Large intestine (tissue), 3 donors: Measurements from ENCODE around the gene BDH1. TPM values are rescaled to one million over a fixed set of nuclear protein-coding genes. Genes with fewer than 3 reads are reported as not detected.
"Not testable (repeated sequence)": the region's sequence is repeated elsewhere in the genome, so short reads cannot be mapped to it uniquely, and the experiment has no call there.

ENCODE experiments used
- DNase-seq, 2 donors: peaks; one replicate each; pipeline versions ENCODE4 v3.0.0 to v3.0.0-alpha.2; 2013
- H3K27ac ChIP-seq: one replicate; pipeline ENCODE4 v1.5.1; 2013; ENCODE audit warnings: low read length
- H3K27me3 ChIP-seq: 2 replicates; pipeline ENCODE4 v1.6.1; 2013; ENCODE audit warnings: low read length; ENCODE audit not compliant: control insufficient read depth, insufficient read depth
- H3K36me3 ChIP-seq: 2 replicates; pipeline ENCODE4 v1.6.1; 2013; ENCODE audit warnings: low read length; ENCODE audit not compliant: control insufficient read depth, insufficient read depth
- H3K4me1 ChIP-seq: one replicate; pipeline ENCODE4 v1.6.1; 2013; ENCODE audit warnings: low read length; ENCODE audit not compliant: control insufficient read depth, insufficient read depth
- H3K4me3 ChIP-seq: one replicate; pipeline ENCODE4 v1.5.1; 2013; ENCODE audit warnings: low read length
- H3K9me3 ChIP-seq: one replicate; pipeline ENCODE4 v1.6.1; 2013; ENCODE audit warnings: mild to moderate bottlenecking, low read depth, low read length, moderate library complexity; ENCODE audit not compliant: control insufficient read depth
- WGBS: methylation state at CpG from one replicate; pipeline ENCODE4 v1.1.5; 2013; ENCODE audit warnings: low lambda C conversion rate; ENCODE audit not compliant: insufficient coverage; 5-methylcytosine and 5-hydroxymethylcytosine counted together
- polyA plus RNA-seq: library from polyadenylated mRNA; unstranded; fragments of 120-200 nt; gene quantifications from one replicate; pipeline ENCODE4 v1.2.1, GENCODE V29; 2013

Gene BDH1
- polyA plus RNA-seq, 1 donor, result 71.0 TPM

DNA sequence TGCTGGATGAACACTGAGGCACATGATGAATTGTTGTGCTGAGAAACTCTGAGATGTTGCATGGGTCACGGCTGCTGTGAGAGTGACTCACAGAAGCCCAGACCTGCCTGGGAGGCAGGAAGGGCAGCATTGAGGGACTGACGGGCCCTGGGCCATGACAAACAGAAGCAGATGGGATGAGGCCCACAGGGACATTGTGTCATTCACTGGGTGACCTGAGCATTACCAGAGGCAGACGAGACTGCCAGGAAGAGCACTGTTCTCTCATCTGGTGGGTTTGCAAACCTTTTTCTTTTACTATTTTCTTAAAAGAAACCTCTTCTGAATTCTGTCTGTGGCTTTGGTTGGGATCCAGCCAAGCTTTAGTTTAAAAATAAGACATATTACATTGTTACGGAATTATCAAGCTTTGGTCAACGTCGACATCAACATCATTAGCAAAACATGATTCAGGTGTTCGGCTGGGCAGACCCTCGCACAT lies 67.8 kb downstream of the BDH1 start:
- Histone ChIP-seq H3K4me1 (no peaks in the 10 kb centered on the region), H3K4me3 (no peak overlapping the region), H3K27me3 (no peaks in the 10 kb centered on the region), H3K9me3 (no peaks in the 10 kb centered on the region), H3K27ac (no peak overlapping the region), H3K36me3 (no peaks in the 10 kb centered on the region)
- WGBS, result no CpG with 5 or more reads among the region's 8 CpGs
- DNase-seq, result no peak

DNA sequence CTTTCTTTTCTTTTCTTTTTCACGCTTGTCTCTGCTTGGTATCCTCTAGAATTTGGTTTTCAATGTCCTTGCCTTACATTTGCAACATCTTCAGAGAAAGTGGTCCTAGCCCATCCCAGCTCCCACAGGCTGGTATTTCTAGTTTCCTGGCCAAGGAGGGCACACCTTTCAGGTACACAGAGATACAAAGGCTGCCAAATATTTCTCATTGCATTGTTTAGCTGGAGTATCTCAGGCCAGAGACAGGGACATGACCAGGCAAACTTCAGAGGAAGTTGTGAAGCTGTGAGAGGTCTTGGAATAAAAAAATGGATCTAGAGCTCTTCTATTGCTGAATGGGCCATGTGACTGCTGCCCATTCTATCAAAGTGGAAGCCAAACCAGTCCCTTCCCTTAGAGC lies 68.9 kb downstream of the BDH1 start:
- Histone ChIP-seq H3K27ac (no peak overlapping the region), H3K9me3 (no peaks in the 10 kb centered on the region), H3K4me3 (no peak overlapping the region), H3K36me3 (no peaks in the 10 kb centered on the region), H3K4me1 (no peaks in the 10 kb centered on the region), H3K27me3 (no peaks in the 10 kb centered on the region)
- 100% methylated on average over 1 of the region's 1 CpG for WGBS
- no peak for DNase-seq

DNA sequence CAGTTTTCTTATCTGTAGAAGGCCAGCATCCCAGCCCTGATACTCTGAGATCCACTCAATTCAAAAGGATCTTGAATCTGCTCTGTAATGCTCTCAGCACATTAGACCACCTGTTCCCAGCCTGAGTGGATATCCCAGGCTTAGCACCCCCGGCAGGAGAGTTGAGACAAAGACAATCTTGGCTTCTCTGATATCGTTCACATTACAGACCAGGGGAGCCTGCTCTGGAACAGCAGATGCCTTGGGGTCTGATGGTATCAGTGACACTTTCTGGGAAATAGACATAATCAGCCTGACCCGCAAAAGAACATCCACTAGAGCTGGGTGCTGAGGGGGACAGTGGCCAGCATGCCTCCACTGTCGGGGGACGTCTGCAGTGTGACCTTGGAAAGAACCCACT lies 70.6 kb downstream of the BDH1 start:
- Histone ChIP-seq H3K9me3 (no peaks in the 10 kb centered on the region), H3K36me3 (no peaks in the 10 kb centered on the region), H3K27me3 (no peaks in the 10 kb centered on the region), H3K4me1 (no peaks in the 10 kb centered on the region), H3K4me3 (no peak overlapping the region), H3K27ac (no peak overlapping the region)
- DNase-seq, result no peak
- no CpG with 5 or more reads among the region's 5 CpGs for WGBS

DNA sequence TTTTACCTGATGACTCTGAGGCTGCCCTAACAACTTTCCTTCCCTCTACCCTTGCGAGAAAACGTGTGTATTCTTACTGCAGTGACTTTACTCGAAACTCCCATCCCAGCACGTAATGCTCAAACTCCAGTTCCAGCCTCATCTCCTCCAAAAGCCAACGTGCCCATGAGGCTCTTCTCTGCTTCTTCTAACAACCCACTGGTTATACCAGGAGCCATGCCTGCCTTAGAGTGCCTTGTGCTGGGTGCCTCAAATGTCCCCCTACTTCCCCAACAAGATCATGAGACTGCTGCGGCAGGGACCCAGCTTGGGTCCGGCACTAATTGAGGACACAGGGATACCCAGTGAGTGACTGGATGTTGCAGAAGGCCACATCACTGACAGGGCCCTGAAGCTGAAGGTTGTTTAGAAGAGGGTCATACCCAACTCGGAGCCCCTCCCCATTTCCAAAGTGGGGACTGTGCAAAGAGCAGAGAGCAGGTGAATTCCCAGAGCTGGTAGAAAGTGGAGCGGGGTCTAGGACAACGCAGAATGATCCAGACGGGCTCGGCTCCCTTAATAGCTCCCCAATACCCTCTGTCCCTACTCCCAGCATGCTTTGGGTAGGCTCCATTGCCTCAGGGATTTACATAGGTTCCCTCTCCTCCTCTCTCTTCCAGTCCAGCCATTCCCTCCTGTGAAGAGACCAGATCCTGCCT lies 71.4 kb downstream of the BDH1 start:
- no peak for DNase-seq
- Histone ChIP-seq H3K4me3 (no peak overlapping the region), H3K27me3 (no peaks in the 10 kb centered on the region), H3K4me1 (no peaks in the 10 kb centered on the region), H3K36me3 (no peaks in the 10 kb centered on the region), H3K27ac (no peak overlapping the region), H3K9me3 (no peaks in the 10 kb centered on the region)
- WGBS, result 100% methylated on average over 1 of the region's 12 CpGs

DNA sequence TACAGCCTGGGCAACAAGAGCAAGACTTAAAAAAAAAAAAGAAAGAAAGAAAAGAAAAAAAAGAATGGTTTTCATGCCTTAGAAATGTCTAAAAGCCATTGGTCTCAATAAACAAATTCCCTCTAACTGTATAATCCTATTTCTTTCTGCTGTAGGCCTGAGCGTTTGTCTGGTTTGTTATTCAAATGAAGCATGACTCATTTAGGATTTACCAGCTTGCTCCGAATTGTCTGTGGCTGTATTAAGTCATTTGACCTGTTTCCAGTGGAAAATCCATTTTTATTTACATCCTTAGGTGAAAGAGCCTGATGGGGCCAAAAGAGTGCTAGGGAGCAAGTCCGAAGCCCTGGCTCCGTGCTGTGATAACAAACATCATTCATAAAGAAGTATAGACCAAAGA lies 73.8 kb downstream of the BDH1 start:
- H3K36me3 ChIP-seq, result no peaks in the 10 kb centered on the region
- no peak for DNase-seq
- no peaks in the 10 kb centered on the region for H3K9me3 ChIP-seq
- H3K27me3 ChIP-seq, result no peaks in the 10 kb centered on the region
- H3K4me3 ChIP-seq, result no peak overlapping the region
- H3K27ac ChIP-seq, result no peak overlapping the region
- 73% methylated on average over 2 of the region's 4 CpGs for WGBS
- H3K4me1 ChIP-seq, result no peaks in the 10 kb centered on the region

DNA sequence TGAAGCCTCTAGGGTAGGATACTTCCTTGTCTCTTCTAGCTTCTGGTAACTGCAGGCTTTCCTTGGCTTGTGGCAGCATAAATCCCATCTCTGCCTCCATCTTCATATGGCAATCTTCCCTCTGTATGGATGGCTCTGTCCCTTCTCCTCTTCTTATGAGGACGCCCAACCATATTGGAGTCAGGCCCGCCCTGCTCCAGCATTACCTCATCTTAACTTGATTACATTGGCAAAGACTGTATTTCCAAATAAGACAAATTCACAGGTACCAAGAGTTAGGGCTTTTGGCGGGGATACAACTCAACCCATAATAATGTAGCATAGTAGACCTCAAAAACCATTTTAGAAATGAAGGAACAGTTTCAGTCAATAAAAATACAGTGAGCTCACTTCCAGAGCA lies 75.4 kb downstream of the BDH1 start:
- H3K4me1 ChIP-seq, result no peaks in the 10 kb centered on the region
- DNase-seq, result no peak
- H3K4me3 ChIP-seq, result no peak overlapping the region
- H3K36me3 ChIP-seq, result no peaks in the 10 kb centered on the region
- no peaks in the 10 kb centered on the region for H3K27me3 ChIP-seq
- no CpG with 5 or more reads among the region's 3 CpGs for WGBS
- H3K9me3 ChIP-seq, result no peaks in the 10 kb centered on the region
- no peak overlapping the region for H3K27ac ChIP-seq

DNA sequence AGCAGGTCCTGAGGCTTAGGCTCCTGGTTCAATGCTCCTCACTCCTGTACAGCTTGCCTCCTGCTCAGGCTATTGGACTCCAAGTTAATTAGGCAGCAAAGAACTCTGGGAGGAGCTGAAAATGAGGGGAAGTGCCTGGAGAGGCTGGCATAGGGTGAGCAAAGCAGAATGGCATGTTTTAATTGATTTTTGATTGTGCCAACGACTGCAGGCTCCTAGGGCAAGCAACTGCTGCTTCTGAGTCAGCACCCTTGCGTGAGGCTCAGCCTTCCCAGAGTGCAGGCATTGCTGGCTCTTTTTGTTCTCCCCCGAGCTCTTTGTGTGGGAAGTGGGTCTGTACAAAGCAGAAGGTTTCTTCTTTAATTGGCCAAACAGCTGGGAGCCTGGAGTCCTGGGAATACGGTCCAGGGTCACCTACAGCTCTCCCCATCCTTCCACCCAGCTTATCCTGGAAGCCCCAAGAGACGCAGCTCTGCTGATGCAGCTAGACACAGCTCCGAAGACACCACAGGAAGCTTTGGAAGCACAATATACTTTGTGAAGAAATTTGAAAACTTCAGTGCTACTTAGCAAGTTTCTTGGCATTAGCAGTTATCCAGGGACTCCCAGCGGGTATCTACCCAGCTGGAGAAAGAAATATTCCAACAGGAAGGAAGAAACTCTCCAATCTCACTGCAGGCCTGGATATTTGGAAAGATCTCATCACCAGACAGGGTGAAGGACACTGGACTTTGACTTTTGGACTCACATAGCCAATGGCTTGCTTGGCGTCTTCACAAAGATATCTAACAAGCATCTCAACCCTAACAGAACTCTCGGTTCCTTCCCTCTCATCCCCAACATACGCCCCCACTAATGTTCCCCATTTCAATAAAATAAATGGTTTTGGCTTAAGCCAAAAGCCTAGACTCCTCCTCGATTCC lies 76.8 kb downstream of the BDH1 start:
- H3K27ac ChIP-seq, result no peak overlapping the region
- H3K4me1 ChIP-seq, result no peaks in the 10 kb centered on the region
- no peak overlapping the region for H3K4me3 ChIP-seq
- WGBS, result no CpG with 5 or more reads among the region's 11 CpGs
- H3K36me3 ChIP-seq, result no peaks in the 10 kb centered on the region
- H3K27me3 ChIP-seq, result no peaks in the 10 kb centered on the region
- no peaks in the 10 kb centered on the region for H3K9me3 ChIP-seq
- no peak for DNase-seq

DNA sequence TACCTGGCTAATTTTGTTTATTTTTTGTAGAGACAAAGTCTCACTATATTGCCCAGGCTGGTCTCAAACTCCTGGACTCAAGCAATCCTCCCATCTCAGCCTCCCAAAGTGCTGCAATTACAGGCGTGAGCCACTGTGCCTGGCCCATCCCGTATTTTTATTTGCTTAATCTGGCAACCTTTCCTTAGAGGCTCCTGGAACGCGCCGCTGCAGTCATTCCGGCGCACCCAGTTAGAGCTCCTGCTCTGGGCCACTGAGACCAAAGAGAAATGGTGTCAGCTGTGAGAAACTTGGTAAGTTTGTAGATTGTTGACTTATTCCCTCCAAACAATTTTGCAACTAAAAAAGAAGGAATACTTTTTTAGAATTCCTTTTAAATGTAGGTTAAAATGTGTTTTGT lies 78.0 kb downstream of the BDH1 start:
- not testable (repeated sequence) for H3K4me1 ChIP-seq, H3K36me3 ChIP-seq, H3K4me3 ChIP-seq, H3K9me3 ChIP-seq, DNase-seq, H3K27ac ChIP-seq, H3K27me3 ChIP-seq
- WGBS, result 100% methylated on average over 4 of the region's 7 CpGs

DNA sequence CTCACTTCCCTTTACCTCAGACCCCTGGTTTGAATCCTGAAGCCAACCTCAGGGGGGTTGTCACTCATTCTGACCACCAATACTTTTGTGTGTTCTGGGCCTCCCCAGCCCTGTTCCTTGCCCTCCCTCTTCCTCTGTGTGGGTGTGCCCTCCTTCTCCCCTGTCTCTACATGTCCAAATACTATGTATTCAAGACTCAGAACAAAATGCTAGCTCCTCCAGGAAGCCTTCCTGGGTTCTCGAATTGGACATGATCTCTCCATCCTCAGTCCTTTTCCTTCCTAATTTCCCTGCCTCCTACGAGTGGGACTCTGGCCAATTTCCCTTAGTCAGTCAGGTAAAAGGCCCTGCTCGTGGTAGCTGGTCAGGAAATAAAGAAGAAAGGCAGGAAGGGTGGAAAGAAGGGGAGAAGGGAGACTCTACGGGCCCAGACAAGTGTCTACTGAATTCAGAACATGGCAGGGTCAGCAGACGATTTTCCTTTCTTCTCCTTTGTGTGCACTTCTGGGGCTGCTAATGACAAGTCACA lies 79.7 kb downstream of the BDH1 start:
- no peaks in the 10 kb centered on the region for H3K4me1 ChIP-seq
- no peak overlapping the region for H3K4me3 ChIP-seq
- H3K27ac ChIP-seq, result no peak overlapping the region
- H3K36me3 ChIP-seq, result no peaks in the 10 kb centered on the region
- no peaks in the 10 kb centered on the region for H3K9me3 ChIP-seq
- no peak for DNase-seq
- no CpG with 5 or more reads among the region's 5 CpGs for WGBS
- H3K27me3 ChIP-seq, result no peaks in the 10 kb centered on the region

DNA sequence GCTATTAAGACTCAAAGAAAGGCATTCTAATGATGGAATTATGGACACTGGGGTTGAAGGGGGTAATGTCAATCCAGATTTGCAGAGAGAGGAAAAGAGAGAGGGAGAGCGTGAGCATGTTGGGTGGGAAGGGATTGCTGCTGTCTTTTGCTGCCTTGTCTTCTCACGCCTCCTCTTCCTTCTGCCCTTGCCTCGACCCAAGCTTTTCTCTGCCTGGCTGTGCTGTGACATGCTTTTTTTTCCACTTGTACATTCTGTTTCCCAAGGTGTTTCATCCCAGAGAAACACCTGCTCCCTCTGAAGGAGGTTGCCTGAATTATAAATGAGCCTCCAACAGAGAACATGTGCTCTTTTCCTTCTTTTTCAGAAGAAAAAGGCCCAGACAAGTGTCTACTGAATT lies 80.3 kb downstream of the BDH1 start:
- H3K9me3 ChIP-seq, result no peaks in the 10 kb centered on the region
- DNase-seq, result no peak
- H3K4me3 ChIP-seq, result no peak overlapping the region
- H3K4me1 ChIP-seq, result no peaks in the 10 kb centered on the region
- H3K27me3 ChIP-seq, result no peaks in the 10 kb centered on the region
- no peaks in the 10 kb centered on the region for H3K36me3 ChIP-seq
- no CpG with 5 or more reads among the region's 3 CpGs for WGBS
- H3K27ac ChIP-seq, result no peak overlapping the region
